Upper lobe of left lung (tissue), 6 donors: ENCODE data around the gene FETUB. TPM values are rescaled to one million over a fixed set of nuclear protein-coding genes. Genes with fewer than 3 reads are reported as not detected.

Source experiments
- ATAC-seq, 2 donors: fragments of 200-7000 bp; cut with Tn5 transposase; one replicate each; pipeline ENCODE4 v1.9.1; 2022; ENCODE audit warnings: mild to moderate bottlenecking in 2 of 2, moderate library complexity in 2 of 2; ENCODE audit not compliant: low FRiP score in 2 of 2
- DNase-seq, 2 donors: peaks; one replicate each; pipeline ENCODE4 v3.0.0-alpha.2; 2019 to 2020
- H3K27ac ChIP-seq, 4 donors: fragments of 200-600 bp; sonication (generic); one replicate each; pipeline ENCODE4 v1.5.1; 2016 to 2019
- H3K27me3 ChIP-seq, 4 donors: fragments of 200-600 bp; sonication (generic); one replicate each; pipeline ENCODE4 v1.5.1; 2017 to 2019
- H3K36me3 ChIP-seq, 4 donors: fragments of 200-600 bp; sonication (generic); one replicate each; pipeline ENCODE4 v1.5.1; 2016 to 2019
- H3K4me1 ChIP-seq, 4 donors: fragments of 200-600 bp; sonication (generic); one replicate each; pipeline ENCODE4 v1.5.1; 2018 to 2019
- H3K4me3 ChIP-seq, 4 donors: fragments of 200-600 bp; sonication (generic); one replicate each; pipeline ENCODE4 v1.5.1; 2017 to 2019; ENCODE audit warnings: mild to moderate bottlenecking in 2 of 4, moderate library complexity in 1 of 4
- H3K9me3 ChIP-seq, 4 donors: fragments of 200-600 bp; sonication (generic); one replicate each; pipeline ENCODE4 v1.5.1; 2018 to 2019
- EP300 ChIP-seq, 4 donors: sonication (generic); formaldehyde crosslinking; IDR thresholded peaks; one replicate each; pipeline ENCODE4 v1.5.1; 2017; ENCODE audit warnings: antibody characterized with exemption in 4 of 4, control low read depth in 2 of 4
- POLR2A ChIP-seq, 4 donors: fragments of 450-650 bp; IDR thresholded peaks; one replicate each; pipeline ENCODE4 v1.5.1; 2016 to 2017; ENCODE audit warnings: antibody characterized with exemption in 4 of 4, mild to moderate bottlenecking in 2 of 4
- POLR2AphosphoS5 ChIP-seq, 2 donors: sonication (generic); formaldehyde crosslinking; IDR thresholded peaks; one replicate each; pipeline ENCODE4 v1.5.1; 2017; ENCODE audit warnings: antibody characterized with exemption in 2 of 2
- WGBS, 2 donors: methylation state at CpG; one replicate each; pipeline ENCODE4 v1.1.5; 2017 to 2018; 5-methylcytosine and 5-hydroxymethylcytosine counted together
- total RNA-seq, 6 donors: library from RNA; depleted of rRNA in 4 of 6; stranded (reverse); fragments of >200 nt in 4 of 6; gene quantifications; one replicate each; pipeline versions ENCODE4 v1.1.0 to v1.2.1, GENCODE V29; 2016 to 2021
- TF ChIP-seq, protein P1 (sequence below), 6 experiments: fragments of 450-650 bp in 4 of 6; fragments of 200-600 bp in 2 of 6; sonication (generic) in 2 of 6; IDR thresholded peaks; one replicate each; pipeline ENCODE4 v1.5.1; 2016 to 2019; ENCODE audit warnings: antibody characterized with exemption in 6 of 6
- donor health status: DM: no; HTN: no; CAD: no; lungs with moderate emphysema.
- donor health status: DM: no; HTN: yes; CAD: no; lungs with severe emphysema.

FETUB gene
- total RNA-seq, 6 donors from 2014 or later = not detected

DNA sequence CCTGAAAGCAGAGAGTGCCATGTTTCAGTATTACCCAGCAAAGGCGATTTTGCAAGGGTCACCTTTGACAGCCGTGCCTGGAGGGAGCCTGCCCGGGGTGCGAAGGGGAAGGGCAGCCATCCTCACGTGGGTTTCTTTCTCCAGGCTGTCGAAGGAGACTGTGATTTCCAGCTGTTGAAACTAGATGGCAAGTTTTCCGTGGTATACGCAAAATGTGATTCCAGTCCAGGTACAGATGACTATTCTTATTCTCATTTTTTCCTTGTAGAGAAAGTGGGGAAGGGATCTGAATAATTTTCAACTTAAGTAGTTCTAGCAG is 23.9 kb upstream of the FETUB start:
- no peak overlapping the region for H3K27ac ChIP-seq
- H3K4me3 ChIP-seq = no peak overlapping the region
- H3K27me3 ChIP-seq = no peaks in the 10 kb centered on the region
- H3K36me3 ChIP-seq = no peaks in the 10 kb centered on the region
- DNase-seq = peak in 1 of 2 donors; percentile 18
- peaks cover 7 to 10% (median 8%) of the 10 kb centered on the region in 4 donors for H3K4me1 ChIP-seq
- WGBS, 2 donors = 85 to 87% methylated on average over 8 of the region's 8 CpGs
- ATAC-seq = no peak
- no peaks in the 10 kb centered on the region for H3K9me3 ChIP-seq
- no peak for TF ChIP-seq EP300 (IDR thresholded peaks at IDR 0.05)
- TF ChIP-seq POLR2AphosphoS5 (IDR thresholded peaks at IDR 0.05) = no peak
- TF ChIP-seq, protein P1, sequence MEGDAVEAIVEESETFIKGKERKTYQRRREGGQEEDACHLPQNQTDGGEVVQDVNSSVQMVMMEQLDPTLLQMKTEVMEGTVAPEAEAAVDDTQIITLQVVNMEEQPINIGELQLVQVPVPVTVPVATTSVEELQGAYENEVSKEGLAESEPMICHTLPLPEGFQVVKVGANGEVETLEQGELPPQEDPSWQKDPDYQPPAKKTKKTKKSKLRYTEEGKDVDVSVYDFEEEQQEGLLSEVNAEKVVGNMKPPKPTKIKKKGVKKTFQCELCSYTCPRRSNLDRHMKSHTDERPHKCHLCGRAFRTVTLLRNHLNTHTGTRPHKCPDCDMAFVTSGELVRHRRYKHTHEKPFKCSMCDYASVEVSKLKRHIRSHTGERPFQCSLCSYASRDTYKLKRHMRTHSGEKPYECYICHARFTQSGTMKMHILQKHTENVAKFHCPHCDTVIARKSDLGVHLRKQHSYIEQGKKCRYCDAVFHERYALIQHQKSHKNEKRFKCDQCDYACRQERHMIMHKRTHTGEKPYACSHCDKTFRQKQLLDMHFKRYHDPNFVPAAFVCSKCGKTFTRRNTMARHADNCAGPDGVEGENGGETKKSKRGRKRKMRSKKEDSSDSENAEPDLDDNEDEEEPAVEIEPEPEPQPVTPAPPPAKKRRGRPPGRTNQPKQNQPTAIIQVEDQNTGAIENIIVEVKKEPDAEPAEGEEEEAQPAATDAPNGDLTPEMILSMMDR (IDR thresholded peaks at IDR 0.05) = no peak
- no peak for TF ChIP-seq POLR2A (IDR thresholded peaks at IDR 0.05)

DNA sequence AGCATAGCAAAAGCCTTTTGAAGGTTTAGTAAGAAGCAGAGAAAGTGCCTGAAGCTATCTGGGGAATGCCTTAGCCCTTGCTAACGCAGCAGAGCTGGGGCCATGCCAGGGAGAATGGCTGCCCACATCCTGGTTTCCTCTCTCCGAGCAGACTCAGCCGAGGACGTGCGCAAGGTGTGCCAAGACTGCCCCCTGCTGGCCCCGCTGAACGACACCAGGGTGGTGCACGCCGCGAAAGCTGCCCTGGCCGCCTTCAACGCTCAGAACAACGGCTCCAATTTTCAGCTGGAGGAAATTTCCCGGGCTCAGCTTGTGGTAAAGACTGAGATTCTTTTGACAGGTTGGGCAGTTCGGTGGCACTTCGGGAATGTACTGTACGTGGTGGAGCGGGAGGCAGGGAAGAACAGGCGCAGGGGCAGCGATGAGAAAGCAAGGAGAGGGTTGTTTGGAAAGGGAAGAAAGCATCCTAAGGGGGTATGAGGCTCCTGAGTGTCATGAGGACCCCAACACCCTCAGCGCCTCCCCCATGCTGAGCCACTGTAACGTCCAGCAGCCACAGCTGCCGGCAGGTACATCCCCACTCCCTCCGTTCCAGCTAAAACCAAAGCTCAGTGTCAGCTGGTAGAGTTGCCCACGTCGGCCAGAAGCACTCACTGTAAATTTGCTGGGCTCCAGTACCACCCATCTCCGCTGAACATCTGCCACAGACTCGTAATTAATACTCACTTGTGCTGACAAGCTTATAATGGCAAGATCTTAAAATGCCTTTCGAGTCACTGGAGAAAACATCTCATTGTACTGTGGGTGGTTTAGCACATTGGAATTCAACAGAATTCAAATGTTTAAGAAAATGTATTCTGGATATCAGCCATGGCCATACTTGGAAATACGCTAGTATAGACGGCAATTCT is 22.9 kb upstream of the FETUB start:
- Histone ChIP-seq H3K27me3 (no peaks in the 10 kb centered on the region), H3K4me3 (no peak overlapping the region)
- ATAC-seq = peak; percentile 95 to 96

DNA sequence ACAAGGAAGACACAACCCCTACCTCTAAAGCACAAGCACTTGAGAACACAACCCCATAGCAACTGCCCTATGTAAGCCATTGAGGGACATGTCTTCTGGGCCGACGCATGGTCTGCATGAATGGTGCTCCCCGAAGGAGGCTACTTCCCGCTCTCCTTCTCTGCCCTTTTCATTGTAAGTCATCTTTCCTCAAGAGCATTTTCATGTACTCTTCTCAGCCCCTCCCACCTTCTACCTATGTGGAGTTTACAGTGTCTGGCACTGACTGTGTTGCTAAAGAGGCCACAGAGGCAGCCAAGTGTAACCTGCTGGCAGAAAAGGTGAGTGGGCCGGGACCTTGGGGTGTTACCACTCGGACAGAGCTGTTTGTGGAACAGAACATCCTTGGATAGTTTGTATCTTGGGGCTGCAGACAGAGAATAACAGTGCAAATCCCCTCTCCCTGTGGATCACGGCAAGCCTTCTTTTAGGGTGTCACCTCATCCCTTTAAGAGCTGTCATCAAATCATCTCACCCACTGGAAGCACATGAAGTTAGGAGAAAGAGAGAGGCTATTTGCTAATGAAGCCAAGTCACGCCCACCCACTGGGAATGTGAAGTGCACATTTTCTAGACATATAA is 21.8 kb upstream of the FETUB start:
- DNase-seq (no peak), ATAC-seq (no peak)
- peaks cover 7 to 10% (median 8%) of the 10 kb centered on the region in 4 donors for H3K4me1 ChIP-seq
- H3K27me3 ChIP-seq = no peaks in the 10 kb centered on the region
- H3K9me3 ChIP-seq = no peaks in the 10 kb centered on the region
- WGBS, 2 donors = 63 to 80% methylated on average over 8 of the region's 8 CpGs
- no peak overlapping the region for H3K4me3 ChIP-seq
- no peak overlapping the region for H3K27ac ChIP-seq
- TF ChIP-seq POLR2AphosphoS5 (IDR thresholded peaks at IDR 0.05) = no peak
- TF ChIP-seq POLR2A (IDR thresholded peaks at IDR 0.05) = no peak
- TF ChIP-seq EP300 (IDR thresholded peaks at IDR 0.05) = no peak
- TF ChIP-seq, protein P1 (IDR thresholded peaks at IDR 0.05) = no peak
- H3K36me3 ChIP-seq = no peaks in the 10 kb centered on the region

More for the DNA sequence above, 22.9 kb upstream of the FETUB start:
- WGBS, 2 donors = 20 to 28% methylated on average over 19 to 31 of the region's 31 CpGs
- Histone ChIP-seq H3K4me1 (peaks cover 7 to 10% (median 8%) of the 10 kb centered on the region in 4 donors), H3K36me3 (no peaks in the 10 kb centered on the region), H3K9me3 (no peaks in the 10 kb centered on the region), H3K27ac (peak overlapping the region in 1 of 4 donors; percentile 19)
- DNase-seq = peak; percentile 89 to 92
- TF ChIP-seq POLR2AphosphoS5 (IDR thresholded peaks at IDR 0.05) = no peak
- TF ChIP-seq, protein P1 (IDR thresholded peaks at IDR 0.05) = peak; percentile 71 to 93 (median 88)

DNA sequence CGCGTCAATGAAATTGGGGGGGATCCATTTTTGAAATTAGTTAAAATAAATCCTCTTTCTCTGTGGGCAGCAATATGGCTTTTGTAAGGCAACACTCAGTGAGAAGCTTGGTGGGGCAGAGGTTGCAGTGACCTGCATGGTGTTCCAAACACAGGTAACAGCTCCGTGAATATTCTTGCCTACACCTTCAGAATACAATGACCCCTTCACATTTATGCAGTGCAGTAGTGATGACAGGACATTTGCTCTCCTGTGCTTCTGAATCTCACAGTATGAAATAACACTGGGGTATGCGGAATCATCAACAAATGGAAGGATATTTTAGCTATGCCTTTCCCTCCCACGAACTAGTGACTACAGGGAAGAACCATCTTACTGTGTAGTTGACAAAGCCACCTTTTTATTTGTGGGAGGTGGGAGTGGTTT is 20.4 kb upstream of the FETUB start:
- TF ChIP-seq POLR2AphosphoS5 (IDR thresholded peaks at IDR 0.05) = no peak
- TF ChIP-seq POLR2A (IDR thresholded peaks at IDR 0.05) = no peak
- Histone ChIP-seq H3K9me3 (no peaks in the 10 kb centered on the region), H3K4me3 (no peak overlapping the region), H3K36me3 (no peaks in the 10 kb centered on the region), H3K4me1 (peaks cover 7 to 10% (median 8%) of the 10 kb centered on the region in 4 donors), H3K27me3 (no peaks in the 10 kb centered on the region), H3K27ac (no peak overlapping the region)
- 91 to 93% methylated on average over 5 of the region's 5 CpGs for WGBS, 2 donors
- DNase-seq = no peak
- no peak for ATAC-seq

DNA sequence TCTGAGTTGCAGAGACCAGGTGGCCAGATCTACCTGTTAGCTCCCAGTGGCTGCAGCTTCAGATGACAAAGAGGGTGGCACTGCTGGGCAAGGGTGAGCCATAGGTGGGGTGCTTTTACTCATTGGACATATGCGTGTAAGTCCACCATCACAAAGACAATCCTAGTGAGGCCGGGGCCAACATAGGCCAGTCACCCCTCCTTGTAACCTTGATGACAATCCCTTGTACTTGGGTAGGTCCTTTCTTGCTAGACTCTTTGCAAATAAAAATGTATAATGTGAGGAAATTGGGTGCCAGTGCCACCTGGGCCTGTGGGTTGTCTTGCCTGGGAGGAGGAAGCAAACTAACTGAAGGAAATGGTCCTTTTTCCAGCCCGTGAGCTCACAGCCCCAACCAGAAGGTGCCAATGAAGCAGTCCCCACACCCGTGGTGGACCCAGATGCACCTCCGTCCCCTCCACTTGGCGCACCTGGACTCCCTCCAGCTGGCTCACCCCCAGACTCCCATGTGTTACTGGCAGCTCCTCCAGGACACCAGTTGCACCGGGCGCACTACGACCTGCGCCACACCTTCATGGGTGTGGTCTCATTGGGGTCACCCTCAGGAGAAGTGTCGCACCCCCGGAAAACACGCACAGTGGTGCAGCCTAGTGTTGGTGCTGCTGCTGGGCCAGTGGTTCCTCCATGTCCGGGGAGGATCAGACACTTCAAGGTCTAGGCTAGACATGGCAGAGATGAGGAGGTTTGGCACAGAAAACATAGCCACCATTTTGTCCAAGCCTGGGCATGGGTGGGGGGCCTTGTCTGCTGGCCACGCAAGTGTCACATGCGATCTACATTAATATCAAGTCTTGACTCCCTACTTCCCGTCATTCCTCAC is 19.7 kb upstream of the FETUB start:
- H3K9me3 ChIP-seq = no peaks in the 10 kb centered on the region
- H3K27ac ChIP-seq = no peak overlapping the region
- no peaks in the 10 kb centered on the region for H3K27me3 ChIP-seq
- H3K36me3 ChIP-seq = no peaks in the 10 kb centered on the region
- no peak for ATAC-seq
- no peak overlapping the region for H3K4me3 ChIP-seq
- TF ChIP-seq EP300 (IDR thresholded peaks at IDR 0.05) = no peak
- TF ChIP-seq POLR2AphosphoS5 (IDR thresholded peaks at IDR 0.05) = no peak
- TF ChIP-seq, protein P1 (IDR thresholded peaks at IDR 0.05) = no peak
- TF ChIP-seq POLR2A (IDR thresholded peaks at IDR 0.05) = no peak
- H3K4me1 ChIP-seq = peaks cover 7 to 10% (median 8%) of the 10 kb centered on the region in 4 donors
- DNase-seq = peak in 1 of 2 donors; percentile 52
- WGBS, 2 donors = 85 to 87% methylated on average over 16 of the region's 17 CpGs
